Karpas-422 (cell line): ENCODE results near the gene DGKK. TPM values are rescaled to one million over a fixed set of nuclear protein-coding genes. Genes with fewer than 3 reads are reported as not detected.

Experiments
- DNase-seq: peaks from one replicate; pipeline ENCODE4 v3.0.0-alpha.2; 2015
- H2AFZ ChIP-seq: fragments of 200-600 bp; sonication (generic); 2 replicates; pipeline ENCODE4 v1.6.1; 2014; ENCODE audit warnings: antibody characterized with exemption, low read length, mixed read lengths
- H3K27ac ChIP-seq: fragments of 200-600 bp; sonication (generic); 2 replicates; pipeline ENCODE4 v1.5.1; 2014; ENCODE audit warnings: mild to moderate bottlenecking, low read length, moderate library complexity
- H3K27me3 ChIP-seq: fragments of 200-600 bp; sonication (generic); 2 replicates; pipeline ENCODE4 v1.6.1; 2014; ENCODE audit warnings: low read length, mixed read lengths
- H3K36me3 ChIP-seq: fragments of 200-600 bp; sonication (generic); 2 replicates; pipeline ENCODE4 v1.6.1; 2014; ENCODE audit warnings: low read length, mixed read lengths; ENCODE audit not compliant: insufficient read depth
- H3K4me1 ChIP-seq: fragments of 200-600 bp; sonication (generic); 2 replicates; pipeline ENCODE4 v1.6.1; 2014; ENCODE audit warnings: mild to moderate bottlenecking, low read length, mixed read lengths
- H3K4me2 ChIP-seq: fragments of 200-600 bp; sonication (generic); 2 replicates; pipeline ENCODE4 v1.6.1; 2014; ENCODE audit warnings: low read length, low read depth, mild to moderate bottlenecking; ENCODE audit not compliant: poor library complexity, severe bottlenecking
- H3K4me3 ChIP-seq: fragments of 200-600 bp; sonication (generic); 2 replicates; pipeline ENCODE4 v1.5.1; 2014; ENCODE audit warnings: mild to moderate bottlenecking, antibody characterized with exemption, low read length, mixed read lengths
- H3K79me2 ChIP-seq: fragments of 200-600 bp; sonication (generic); 2 replicates; pipeline ENCODE4 v1.6.1; 2014; ENCODE audit warnings: mild to moderate bottlenecking, low read length, mixed read lengths
- H3K9ac ChIP-seq: fragments of 200-600 bp; sonication (generic); 2 replicates; pipeline ENCODE4 v1.6.0; 2014; ENCODE audit warnings: low read length
- H3K9me2 ChIP-seq: fragments of 200-600 bp; sonication (generic), shearing (Covaris generic); replicated peaks from 2 replicates; pipeline ENCODE4 v1.6.0; 2014; ENCODE audit warnings: mild to moderate bottlenecking, low read length, moderate library complexity; ENCODE audit not compliant: insufficient read depth
- H3K9me3 ChIP-seq: fragments of 300-700, 200-600 bp; sonication (generic); 2 replicates; pipeline ENCODE4 v1.6.1; 2014; ENCODE audit warnings: low read length, mixed read lengths
- H4K20me1 ChIP-seq: fragments of 200-600 bp; sonication (generic); 2 replicates; pipeline ENCODE4 v1.6.1; 2014; ENCODE audit warnings: mild to moderate bottlenecking, antibody characterized with exemption, low read length, low read depth; ENCODE audit not compliant: insufficient read depth
- total RNA-seq: library from RNA; depleted of rRNA; stranded (reverse); fragments of >200 nt; shearing (Covaris generic); gene quantifications from 2 replicates; pipeline ENCODE4 v1.2.3, GENCODE V29; 2014; ENCODE audit warnings: low replicate concordance

Gene DGKK
- total RNA-seq, 1 experiment from 2014 or later = not detected

DNA sequence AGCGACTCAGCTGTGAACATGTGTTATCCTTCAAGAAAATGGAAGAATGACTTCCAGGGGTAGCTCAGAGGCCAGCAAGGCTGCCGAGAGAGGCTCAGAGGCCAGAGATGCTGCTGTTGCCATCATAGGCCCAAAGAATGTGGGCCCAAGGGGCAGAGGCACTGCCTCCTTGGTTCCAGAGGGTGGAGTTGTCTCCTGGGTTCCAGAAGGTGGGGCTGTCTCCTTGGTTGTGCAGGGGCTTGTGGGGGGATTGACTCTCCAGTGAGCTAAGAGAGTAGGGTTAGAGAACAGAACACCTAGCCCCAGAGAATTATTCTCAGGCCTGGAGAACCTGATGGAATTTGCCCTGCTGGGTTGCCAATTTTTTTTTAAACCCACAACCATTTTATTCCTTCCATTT, 62.6 kb downstream of the DGKK start:
- Histone ChIP-seq H3K4me2 (no peak overlapping the region), H3K4me1 (no peaks in the 10 kb centered on the region), H3K4me3 (no peak overlapping the region), H3K36me3 (no peaks in the 10 kb centered on the region), H2AFZ (no peak overlapping the region), H4K20me1 (no peaks in the 10 kb centered on the region), H3K9me2 (no peaks in the 10 kb centered on the region), H3K27me3 (no peaks in the 10 kb centered on the region), H3K9ac (no peak overlapping the region), H3K79me2 (no peaks in the 10 kb centered on the region), H3K9me3 (no peaks in the 10 kb centered on the region), H3K27ac (no peak overlapping the region)
- no peak for DNase-seq

DNA sequence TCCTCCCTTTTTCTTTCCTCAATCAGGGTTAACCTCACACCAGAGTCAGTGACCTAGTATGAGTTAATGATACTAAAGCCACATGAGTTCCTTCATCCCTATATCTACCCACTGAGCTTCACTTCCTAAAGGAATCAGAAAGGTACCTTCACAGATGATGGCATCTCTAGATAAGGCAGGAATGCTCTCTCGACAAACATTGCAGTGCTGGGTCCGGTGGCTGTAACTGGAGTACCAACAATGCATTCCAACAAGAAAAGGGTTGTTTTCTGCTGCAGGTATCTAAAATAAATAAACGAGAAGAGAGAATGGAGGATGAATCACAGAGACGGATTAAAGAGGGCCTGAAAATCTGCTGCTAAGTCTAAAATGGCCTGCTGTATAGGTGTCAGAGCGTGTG, 66.7 kb downstream of the DGKK start:
- no peak overlapping the region for H3K9ac ChIP-seq
- H3K36me3 ChIP-seq = no peaks in the 10 kb centered on the region
- H4K20me1 ChIP-seq = no peaks in the 10 kb centered on the region
- no peak for DNase-seq
- H3K4me2 ChIP-seq = no peak overlapping the region
- H3K27ac ChIP-seq = no peak overlapping the region
- H3K4me1 ChIP-seq = no peaks in the 10 kb centered on the region
- no peaks in the 10 kb centered on the region for H3K79me2 ChIP-seq
- no peak overlapping the region for H3K4me3 ChIP-seq
- no peaks in the 10 kb centered on the region for H3K9me2 ChIP-seq
- no peak overlapping the region for H2AFZ ChIP-seq
- no peaks in the 10 kb centered on the region for H3K27me3 ChIP-seq
- H3K9me3 ChIP-seq = no peaks in the 10 kb centered on the region

DNA sequence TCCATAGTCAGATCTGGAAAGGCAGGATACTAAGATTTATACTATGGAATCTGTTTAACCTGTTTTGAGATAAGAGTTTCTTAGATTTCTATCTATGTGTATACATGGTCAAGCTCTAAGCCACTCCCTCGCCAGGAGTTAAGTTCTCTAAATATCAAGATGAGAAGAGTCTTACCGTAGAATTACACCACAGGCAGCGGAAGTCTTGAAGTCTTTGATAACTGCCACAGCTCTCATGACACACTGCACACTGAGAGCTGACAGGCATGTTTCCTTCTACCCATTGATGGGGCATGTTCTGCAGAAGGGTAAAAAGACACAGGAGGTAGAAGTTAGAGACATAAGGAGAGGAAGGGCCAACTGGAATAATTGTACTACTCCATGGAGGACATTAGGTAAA, 67.7 kb downstream of the DGKK start:
- no peaks in the 10 kb centered on the region for H3K4me1 ChIP-seq
- H3K27me3 ChIP-seq = no peaks in the 10 kb centered on the region
- H2AFZ ChIP-seq = no peak overlapping the region
- H3K9ac ChIP-seq = no peak overlapping the region
- no peaks in the 10 kb centered on the region for H4K20me1 ChIP-seq
- no peaks in the 10 kb centered on the region for H3K36me3 ChIP-seq
- no peaks in the 10 kb centered on the region for H3K9me3 ChIP-seq
- no peaks in the 10 kb centered on the region for H3K79me2 ChIP-seq
- H3K9me2 ChIP-seq = no peaks in the 10 kb centered on the region
- no peak for DNase-seq
- no peak overlapping the region for H3K27ac ChIP-seq
- H3K4me3 ChIP-seq = no peak overlapping the region
- no peak overlapping the region for H3K4me2 ChIP-seq

DNA sequence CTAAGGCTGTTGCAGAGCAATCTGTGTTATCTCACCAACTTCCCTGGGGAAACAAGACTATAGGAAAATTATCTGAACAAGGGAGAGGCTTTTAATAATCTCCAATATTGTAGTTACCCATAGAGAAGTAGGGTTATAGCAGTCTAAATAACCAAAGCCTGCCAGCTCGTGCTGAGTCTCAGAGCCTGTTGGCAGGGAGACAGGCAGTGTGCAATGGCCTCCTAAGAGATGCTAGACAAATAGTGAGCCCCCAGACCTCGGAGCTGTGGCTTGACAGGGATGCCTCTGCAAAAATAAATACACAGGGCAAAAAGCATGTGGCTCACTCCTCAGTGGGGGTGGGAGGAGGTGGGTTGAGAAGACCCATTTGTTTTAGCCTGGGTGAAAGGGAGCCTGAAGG, 76.7 kb downstream of the DGKK start:
- Histone ChIP-seq H4K20me1 (no peaks in the 10 kb centered on the region), H3K4me3 (no peak overlapping the region), H3K4me1 (no peaks in the 10 kb centered on the region), H2AFZ (no peak overlapping the region), H3K79me2 (no peaks in the 10 kb centered on the region), H3K36me3 (no peaks in the 10 kb centered on the region), H3K9me2 (no peaks in the 10 kb centered on the region), H3K27me3 (no peaks in the 10 kb centered on the region), H3K27ac (no peak overlapping the region), H3K9ac (no peak overlapping the region), H3K9me3 (no peaks in the 10 kb centered on the region), H3K4me2 (no peak overlapping the region)
- no peak for DNase-seq

DNA sequence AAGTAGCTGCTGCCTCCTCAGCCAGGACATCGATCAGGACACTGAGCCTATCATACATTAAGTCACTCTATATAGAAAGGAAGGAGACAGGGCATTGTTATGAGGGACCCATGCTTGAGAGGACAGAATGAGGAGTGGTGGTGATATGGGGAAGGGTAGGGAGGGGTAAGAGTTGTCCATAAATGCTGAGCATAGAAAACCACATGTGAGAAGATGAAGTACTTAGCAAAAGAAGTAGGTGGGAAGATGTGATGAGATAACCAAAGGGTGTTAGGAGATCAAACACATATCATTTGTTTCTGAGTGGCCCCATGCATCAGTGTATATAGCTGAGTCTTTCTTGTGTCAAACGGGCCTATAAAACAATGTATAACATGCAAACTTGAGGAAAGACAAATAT, 84.1 kb downstream of the DGKK start:
- Histone ChIP-seq H3K36me3 (no peaks in the 10 kb centered on the region), H3K9ac (no peak overlapping the region), H3K4me1 (no peaks in the 10 kb centered on the region), H3K4me3 (no peak overlapping the region), H3K9me2 (no peaks in the 10 kb centered on the region), H3K9me3 (no peaks in the 10 kb centered on the region), H3K27ac (no peak overlapping the region), H3K4me2 (no peak overlapping the region), H2AFZ (no peak overlapping the region), H3K27me3 (no peaks in the 10 kb centered on the region), H3K79me2 (no peaks in the 10 kb centered on the region), H4K20me1 (no peaks in the 10 kb centered on the region)
- DNase-seq = no peak

DNA sequence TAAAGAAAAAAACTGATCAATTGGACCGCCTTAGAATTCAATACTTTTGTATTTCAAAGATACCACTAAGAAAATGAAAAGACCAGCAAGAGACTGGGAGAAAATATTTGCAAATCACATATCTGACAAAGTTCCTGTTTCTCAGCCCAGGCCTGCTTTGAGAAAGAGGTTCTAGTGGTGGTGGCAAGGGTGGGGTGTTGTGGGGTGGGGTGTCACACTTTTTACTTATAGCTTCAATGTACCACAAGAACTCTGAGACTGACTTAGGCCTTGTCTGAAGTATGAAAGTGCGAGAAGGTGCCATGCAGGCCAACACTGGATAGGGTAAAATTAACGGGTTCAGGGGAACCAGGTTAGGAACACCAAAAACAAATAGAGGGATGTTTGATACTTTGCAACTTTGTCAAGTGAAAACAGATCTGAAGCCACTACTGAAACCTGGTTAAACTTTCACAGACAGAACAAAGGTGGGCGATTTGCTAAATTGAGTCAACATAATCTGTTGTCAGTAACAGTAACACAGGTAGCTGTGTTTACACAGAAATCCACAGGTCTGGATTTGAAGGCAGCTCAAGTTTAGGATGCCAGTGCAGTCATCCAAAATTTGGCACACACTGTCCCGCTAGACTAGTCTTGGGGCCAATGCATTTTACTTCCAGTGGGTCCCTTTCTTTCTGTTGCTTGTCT, 88.8 kb downstream of the DGKK start:
- H3K79me2 ChIP-seq = no peaks in the 10 kb centered on the region
- no peaks in the 10 kb centered on the region for H3K36me3 ChIP-seq
- no peak for DNase-seq
- no peaks in the 10 kb centered on the region for H4K20me1 ChIP-seq
- H3K4me1 ChIP-seq = no peaks in the 10 kb centered on the region
- no peak overlapping the region for H2AFZ ChIP-seq
- H3K9ac ChIP-seq = no peak overlapping the region
- no peak overlapping the region for H3K27ac ChIP-seq
- no peaks in the 10 kb centered on the region for H3K9me3 ChIP-seq
- no peaks in the 10 kb centered on the region for H3K27me3 ChIP-seq
- no peaks in the 10 kb centered on the region for H3K9me2 ChIP-seq
- no peak overlapping the region for H3K4me3 ChIP-seq
- H3K4me2 ChIP-seq = no peak overlapping the region

DNA sequence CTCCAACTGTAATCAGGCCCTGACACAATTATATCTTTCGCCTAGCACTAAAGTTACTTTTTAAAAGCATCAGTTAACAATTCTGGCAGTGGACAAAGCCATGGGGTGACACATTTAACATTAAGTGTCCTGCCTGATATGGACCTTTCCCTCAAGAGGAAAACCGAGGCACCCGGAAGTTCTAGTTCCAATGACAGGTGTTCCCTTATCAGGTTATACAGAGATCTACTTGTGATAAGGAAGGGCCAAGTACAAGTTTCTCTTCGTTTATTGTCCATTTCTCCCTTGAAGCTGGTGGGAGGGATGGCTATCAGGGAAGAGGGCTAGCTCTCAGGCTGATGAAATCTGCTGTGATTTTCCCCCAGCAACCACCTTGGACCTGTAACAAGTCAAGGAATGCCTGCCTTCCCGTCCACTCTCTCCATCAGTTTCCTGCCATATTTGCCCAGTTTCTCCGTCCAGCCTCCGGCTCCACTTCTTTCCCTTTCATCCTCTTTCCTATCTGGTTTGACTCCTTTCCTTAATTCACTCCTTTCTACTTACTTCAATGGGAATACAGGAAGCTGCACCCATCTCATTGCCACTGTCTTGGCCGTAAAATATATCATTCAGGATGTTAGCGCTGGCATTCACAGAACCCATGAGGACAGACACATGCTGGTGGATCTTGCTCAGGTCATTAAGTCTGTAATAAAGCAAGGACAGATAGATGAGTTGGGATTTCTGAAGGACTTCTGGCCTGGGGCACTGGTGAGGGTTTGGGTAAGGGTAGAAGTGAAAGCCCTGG, 95.0 kb downstream of the DGKK start:
- no peak for DNase-seq
- H3K27me3 ChIP-seq = no peaks in the 10 kb centered on the region
- no peak overlapping the region for H3K4me2 ChIP-seq
- no peaks in the 10 kb centered on the region for H4K20me1 ChIP-seq
- H3K9ac ChIP-seq = no peak overlapping the region
- no peak overlapping the region for H3K4me3 ChIP-seq
- no peaks in the 10 kb centered on the region for H3K36me3 ChIP-seq
- H2AFZ ChIP-seq = no peak overlapping the region
- H3K79me2 ChIP-seq = no peaks in the 10 kb centered on the region
- no peaks in the 10 kb centered on the region for H3K9me2 ChIP-seq
- H3K4me1 ChIP-seq = no peaks in the 10 kb centered on the region
- H3K27ac ChIP-seq = no peak overlapping the region
- no peaks in the 10 kb centered on the region for H3K9me3 ChIP-seq

DNA sequence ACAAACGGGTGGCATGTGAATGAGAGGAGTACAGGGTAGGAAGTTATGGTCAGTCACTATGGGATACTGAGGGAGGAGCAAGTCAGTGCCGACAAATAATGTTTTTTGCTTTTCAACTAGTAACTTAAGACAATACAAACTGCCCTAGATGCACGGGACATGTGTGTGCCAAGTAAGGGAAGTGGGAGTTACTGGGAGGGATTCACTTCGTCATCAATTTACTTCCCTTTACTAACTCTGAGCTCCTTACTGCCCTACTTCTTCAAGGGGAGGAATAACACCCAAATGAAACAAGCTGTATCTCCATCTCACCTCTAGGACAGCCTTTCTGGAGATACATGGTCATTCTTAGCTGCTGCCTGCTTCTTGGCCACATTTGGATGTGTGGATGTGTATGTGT, 97.7 kb downstream of the DGKK start:
- no peaks in the 10 kb centered on the region for H3K27me3 ChIP-seq

More for the DNA sequence above, 97.7 kb downstream of the DGKK start:
- H3K9ac ChIP-seq = no peak overlapping the region
- no peaks in the 10 kb centered on the region for H3K4me1 ChIP-seq
- no peak overlapping the region for H3K4me3 ChIP-seq
- no peak overlapping the region for H2AFZ ChIP-seq
- H3K9me2 ChIP-seq = no peaks in the 10 kb centered on the region
- no peaks in the 10 kb centered on the region for H3K79me2 ChIP-seq
- no peak overlapping the region for H3K4me2 ChIP-seq
- DNase-seq = no peak
- H3K9me3 ChIP-seq = no peaks in the 10 kb centered on the region
- H3K36me3 ChIP-seq = no peaks in the 10 kb centered on the region
- H3K27ac ChIP-seq = no peak overlapping the region
- no peaks in the 10 kb centered on the region for H4K20me1 ChIP-seq
